ENCODE data around the gene ELK1.
A peak's percentile ranks its signal among the peaks of the same experiment; 100 is the strongest.
"Not testable (repeated sequence)": the region's sequence is repeated elsewhere in the genome, so short reads cannot be mapped to it uniquely, and the experiment has no call there.

Gene ELK1

GRCh38 chrX:47674776-47675175, 24.4 kb upstream of the ELK1 start:
- TF ChIP-seq, protein P1, sequence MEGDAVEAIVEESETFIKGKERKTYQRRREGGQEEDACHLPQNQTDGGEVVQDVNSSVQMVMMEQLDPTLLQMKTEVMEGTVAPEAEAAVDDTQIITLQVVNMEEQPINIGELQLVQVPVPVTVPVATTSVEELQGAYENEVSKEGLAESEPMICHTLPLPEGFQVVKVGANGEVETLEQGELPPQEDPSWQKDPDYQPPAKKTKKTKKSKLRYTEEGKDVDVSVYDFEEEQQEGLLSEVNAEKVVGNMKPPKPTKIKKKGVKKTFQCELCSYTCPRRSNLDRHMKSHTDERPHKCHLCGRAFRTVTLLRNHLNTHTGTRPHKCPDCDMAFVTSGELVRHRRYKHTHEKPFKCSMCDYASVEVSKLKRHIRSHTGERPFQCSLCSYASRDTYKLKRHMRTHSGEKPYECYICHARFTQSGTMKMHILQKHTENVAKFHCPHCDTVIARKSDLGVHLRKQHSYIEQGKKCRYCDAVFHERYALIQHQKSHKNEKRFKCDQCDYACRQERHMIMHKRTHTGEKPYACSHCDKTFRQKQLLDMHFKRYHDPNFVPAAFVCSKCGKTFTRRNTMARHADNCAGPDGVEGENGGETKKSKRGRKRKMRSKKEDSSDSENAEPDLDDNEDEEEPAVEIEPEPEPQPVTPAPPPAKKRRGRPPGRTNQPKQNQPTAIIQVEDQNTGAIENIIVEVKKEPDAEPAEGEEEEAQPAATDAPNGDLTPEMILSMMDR (IDR thresholded peaks at IDR 0.05; ENCODE audit: low read depth, low read length) = no peak
- DNase-seq (ENCODE audit: extremely low read depth, low read depth) = no peak

GRCh38 chrX:47665797-47666196, 15.4 kb upstream of the ELK1 start:
- not testable (repeated sequence) for DNase-seq (ENCODE audit: extremely low read depth, low read depth)

GRCh38 chrX:47664737-47665136, 14.4 kb upstream of the ELK1 start:
- DNase-seq (ENCODE audit: extremely low read depth, low read depth) = no peak
- TF ChIP-seq, protein P1 (IDR thresholded peaks at IDR 0.05; ENCODE audit: low read depth, low read length) = no peak

GRCh38 chrX:47662144-47662657, 11.8 kb upstream of the ELK1 start:
- DNase-seq (ENCODE audit: extremely low read depth, low read depth) = peak; percentile 44
- TF ChIP-seq, protein P1 (IDR thresholded peaks at IDR 0.05; ENCODE audit: low read depth, low read length) = no peak

GRCh38 chrX:47661539-47661938, 11.2 kb upstream of the ELK1 start:
- no peak for DNase-seq (ENCODE audit: extremely low read depth, low read depth)
- TF ChIP-seq, protein P1 (IDR thresholded peaks at IDR 0.05; ENCODE audit: low read depth, low read length) = no peak

DNA sequence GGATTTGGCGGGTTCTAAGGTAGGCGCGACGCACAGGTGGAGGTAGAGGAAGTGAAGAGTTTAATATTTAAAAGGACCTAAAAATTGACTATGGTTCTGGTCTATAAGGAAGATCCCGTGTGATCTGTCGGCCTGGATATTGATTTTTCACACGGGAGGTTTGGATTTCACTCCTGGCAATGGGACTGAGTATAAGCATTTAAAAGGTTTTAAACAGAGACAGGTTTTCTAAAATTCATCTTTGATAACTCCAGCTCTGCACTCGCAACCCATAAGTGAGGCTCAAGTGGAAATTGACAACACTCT, 9.0 kb upstream of the ELK1 start:
- TF ChIP-seq, protein P1 (IDR thresholded peaks at IDR 0.05; ENCODE audit: low read depth, low read length) = no peak
- no peak for DNase-seq (ENCODE audit: extremely low read depth, low read depth)

DNA sequence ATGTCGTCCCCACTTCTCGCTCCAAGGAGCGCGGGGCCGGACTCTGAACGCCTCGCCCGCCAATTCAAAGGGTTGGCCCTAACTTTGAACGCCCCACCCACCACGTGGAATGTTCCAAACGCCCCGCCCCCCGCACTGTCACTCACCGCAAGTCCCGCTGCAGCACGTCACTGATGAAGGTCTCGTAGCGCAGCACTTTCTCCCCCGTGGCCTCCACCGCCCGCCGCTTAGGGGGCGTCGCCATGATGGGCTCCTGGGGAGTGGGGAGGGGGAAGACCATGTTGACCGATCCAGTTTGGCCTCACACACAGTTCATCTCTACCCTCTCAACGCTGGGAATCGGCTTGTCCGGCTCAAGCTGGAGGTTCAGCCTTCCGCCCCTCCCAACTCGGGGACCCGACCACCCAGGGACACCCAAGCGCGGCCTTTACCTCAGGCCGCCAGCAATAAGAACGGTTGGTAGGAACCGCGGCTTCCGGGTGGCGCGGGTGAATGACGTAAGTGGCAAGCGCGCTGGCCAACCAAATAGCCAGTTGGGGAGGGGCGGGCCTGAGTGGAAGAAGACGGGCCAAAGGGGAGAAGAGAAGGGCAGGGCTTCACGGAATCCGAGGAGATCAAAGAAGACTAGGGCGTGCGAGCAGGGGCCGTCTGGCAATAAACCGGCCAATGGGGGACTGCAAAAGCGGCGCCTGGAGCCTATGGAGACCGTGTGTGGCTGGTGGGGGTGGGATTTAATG, 8.5 kb upstream of the ELK1 start, which contains the start of gene UXT:
Gene UXT, minus strand, starts transcription at position 497 of the 737 bp plus-strand sequence. Its CDS starts 253 bp downstream, at position 244.
- DNase-seq (ENCODE audit: extremely low read depth, low read depth) = peak; percentile 90

More for the DNA sequence above, 8.5 kb upstream of the ELK1 start, which contains the start of gene UXT:
- TF ChIP-seq, protein P1 (IDR thresholded peaks at IDR 0.05; ENCODE audit: low read depth, low read length) = no peak
